ACC112 (cell line): ENCODE data around the gene NFAT5.
"Not testable (repeated sequence)": the region's sequence is repeated elsewhere in the genome, so short reads cannot be mapped to it uniquely, and the experiment has no call there.

ENCODE experiments used
- H2AFZ ChIP-seq: fragments of 200-600 bp; sonication (generic); one replicate; pipeline ENCODE4 v1.6.0; 2017; ENCODE audit warnings: antibody characterized with exemption, low read length; ENCODE audit not compliant: unreplicated experiment
- H3K27ac ChIP-seq: fragments of 200-600 bp; sonication (generic); 2 replicates; pipeline ENCODE4 v1.5.1; 2014; ENCODE audit warnings: low read depth, mild to moderate bottlenecking, antibody characterized with exemption, low read length, moderate library complexity
- H3K27me3 ChIP-seq: fragments of 200-600 bp; sonication (generic); 2 replicates; pipeline ENCODE4 v1.6.1; 2014; ENCODE audit warnings: mild to moderate bottlenecking, antibody characterized with exemption, low read length, moderate library complexity, mixed read lengths; ENCODE audit not compliant: insufficient read depth
- H3K36me3 ChIP-seq: fragments of 200-600 bp; sonication (generic); 2 replicates; pipeline ENCODE4 v1.6.1; 2016; ENCODE audit warnings: mild to moderate bottlenecking, antibody characterized with exemption, low read length, moderate library complexity, mixed read lengths; ENCODE audit not compliant: insufficient read depth
- H3K4me1 ChIP-seq: fragments of 200-600 bp; sonication (generic); one replicate; pipeline ENCODE4 v1.6.1; 2016; ENCODE audit warnings: low read length, mixed read lengths; ENCODE audit not compliant: insufficient read depth, unreplicated experiment, control insufficient read depth
- H3K4me3 ChIP-seq: fragments of 200-600 bp; sonication (generic); 2 replicates; pipeline ENCODE4 v1.5.1; 2014; ENCODE audit warnings: mild to moderate bottlenecking, low read depth, low read length
- H3K79me2 ChIP-seq: fragments of 200-600 bp; sonication (generic); one replicate; pipeline ENCODE4 v1.6.0; 2016; ENCODE audit warnings: low read length; ENCODE audit not compliant: control insufficient read depth, unreplicated experiment, insufficient read depth

Gene NFAT5

GRCh38 chr16:69568676-69569075 is 2.9 kb downstream of the NFAT5 start:
- Histone ChIP-seq H2AFZ (no peak overlapping the region), H3K27me3 (no peaks in the 10 kb centered on the region), H3K27ac (no peak overlapping the region), H3K4me1 (peaks cover 35% of the 10 kb centered on the region), H3K4me3 (peak overlapping the region; percentile 100), H3K79me2 (peaks cover 80% of the 10 kb centered on the region), H3K36me3 (peaks cover 14% of the 10 kb centered on the region)

DNA sequence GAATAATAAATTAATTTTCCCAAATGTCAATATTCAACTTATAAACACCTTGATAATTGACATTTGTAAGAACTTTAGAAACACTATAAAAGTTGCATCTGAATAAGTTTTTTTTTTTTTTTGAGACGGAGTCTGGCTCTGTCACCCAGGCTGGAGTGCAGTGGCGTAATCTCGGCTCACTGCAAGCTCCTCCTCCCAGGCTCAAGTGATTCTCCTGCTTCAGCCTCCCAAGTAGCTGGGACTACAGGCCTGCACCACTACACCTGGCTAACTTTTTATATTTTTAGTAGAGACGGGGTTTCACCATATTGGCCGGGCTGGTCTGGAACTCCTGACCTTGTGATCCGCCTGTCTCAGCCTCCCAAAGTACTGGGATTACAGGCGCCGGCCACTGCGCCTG is 13.0 kb downstream of the NFAT5 start:
- H3K4me1 ChIP-seq, H3K27ac ChIP-seq, H3K36me3 ChIP-seq, H3K27me3 ChIP-seq, H3K4me3 ChIP-seq, H2AFZ ChIP-seq: not testable (repeated sequence)
- H3K79me2 ChIP-seq = peaks cover 84% of the 10 kb centered on the region

DNA sequence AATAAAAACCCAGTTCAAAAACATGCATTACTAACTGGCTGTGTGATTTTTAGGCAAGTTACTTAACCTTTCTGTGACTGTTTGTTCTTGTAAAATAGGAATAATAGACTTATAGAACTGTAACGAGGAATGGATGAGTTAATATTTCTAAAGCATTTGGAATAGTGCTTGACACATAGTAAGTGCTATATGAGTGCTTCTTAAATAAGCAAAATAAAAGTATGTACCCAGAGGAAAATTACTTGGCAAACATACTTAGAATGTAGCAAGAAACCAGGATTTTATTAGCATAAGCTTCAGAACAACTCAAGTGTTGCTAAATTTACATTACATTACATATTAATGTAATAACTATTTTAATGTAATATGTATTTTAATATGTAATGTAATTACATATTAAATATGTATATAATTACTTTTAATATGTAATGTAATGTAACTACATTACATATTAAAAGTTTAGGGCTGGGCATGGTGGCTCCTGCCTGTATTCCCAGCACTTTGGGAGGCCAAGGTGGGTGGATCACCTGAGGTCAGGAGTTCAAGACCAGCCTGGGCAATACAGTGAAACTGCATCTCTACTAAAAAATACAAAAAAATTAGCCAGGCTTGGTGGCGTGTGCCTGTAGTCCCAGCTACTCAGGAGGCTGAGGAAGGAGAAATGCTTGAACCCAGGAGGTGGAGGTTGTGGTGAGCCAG is 14.2 kb downstream of the NFAT5 start:
- Histone ChIP-seq H3K27me3 (no peaks in the 10 kb centered on the region), H3K27ac (no peak overlapping the region), H3K36me3 (0 out of 2 replicates have a peak, but pooled peaks cover 7% of the 10 kb centered on the region), H3K79me2 (peaks cover 81% of the 10 kb centered on the region), H3K4me3 (no peak overlapping the region), H2AFZ (no peak overlapping the region), H3K4me1 (no peaks in the 10 kb centered on the region)

- no peak overlapping the region for H3K27ac ChIP-seq
- no peaks in the 10 kb centered on the region for H3K4me1 ChIP-seq
- H2AFZ ChIP-seq = no peak overlapping the region
- H3K36me3 ChIP-seq = 0 out of 2 replicates have a peak, but pooled peaks cover 7% of the 10 kb centered on the region
- H3K79me2 ChIP-seq = peaks cover 81% of the 10 kb centered on the region
- H3K27me3 ChIP-seq = no peaks in the 10 kb centered on the region
- H3K4me3 ChIP-seq = no peak overlapping the region
Observed at GRCh38 chr16:69581297-69581696, 15.5 kb downstream of the NFAT5 start.

GRCh38 chr16:69584493-69584892 is 18.7 kb downstream of the NFAT5 start:
- not testable (repeated sequence) for H3K4me1 ChIP-seq, H3K36me3 ChIP-seq, H2AFZ ChIP-seq, H3K27ac ChIP-seq, H3K27me3 ChIP-seq, H3K4me3 ChIP-seq
- H3K79me2 ChIP-seq = peaks cover 74% of the 10 kb centered on the region

DNA sequence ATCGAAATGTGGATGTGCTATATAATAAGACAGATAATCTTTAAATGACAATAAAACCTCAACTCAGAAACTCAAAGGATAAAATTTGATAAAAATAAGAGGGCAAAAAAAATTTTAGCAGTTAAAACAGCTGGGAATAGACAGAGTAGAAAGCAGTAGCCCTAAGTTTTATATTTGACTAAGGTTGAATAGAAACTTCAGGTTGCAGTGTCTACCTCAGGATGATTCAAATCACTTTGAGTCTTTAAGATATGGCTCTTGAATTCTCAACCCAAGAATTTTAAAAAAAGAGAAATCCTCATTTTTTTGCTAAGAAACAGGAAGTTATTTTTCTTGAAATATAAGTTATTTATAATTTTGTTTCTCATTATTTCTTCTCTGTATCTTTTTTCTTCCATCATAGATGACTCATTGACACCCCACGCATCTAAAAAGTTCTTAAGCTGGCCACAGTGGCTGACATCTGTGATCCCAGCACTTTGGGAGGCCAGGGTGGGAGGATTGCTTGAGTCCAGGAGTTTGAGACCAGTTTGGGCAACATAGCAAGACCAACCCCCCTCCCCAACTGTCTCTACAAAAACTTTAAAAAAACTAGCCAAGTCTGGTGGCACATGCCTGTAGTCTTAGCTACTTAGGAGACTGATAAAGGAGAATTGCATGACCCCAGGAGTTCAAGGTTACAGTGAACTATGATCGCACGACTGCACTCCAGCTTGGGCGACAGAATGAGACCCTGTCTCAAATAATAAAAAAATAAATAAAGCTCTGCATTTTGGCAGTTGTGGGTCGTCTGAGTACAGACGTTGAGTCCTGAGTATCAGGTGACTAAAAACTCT is 23.9 kb downstream of the NFAT5 start:
- Histone ChIP-seq H3K4me3 (no peak overlapping the region), H3K27me3 (no peaks in the 10 kb centered on the region), H3K79me2 (peaks cover 73% of the 10 kb centered on the region), H2AFZ (no peak overlapping the region), H3K4me1 (no peaks in the 10 kb centered on the region), H3K36me3 (peaks cover 3% of the 10 kb centered on the region; the same call in 1 of the 2 replicates), H3K27ac (no peak overlapping the region)

- no peak overlapping the region for H3K4me3 ChIP-seq
- H3K27me3 ChIP-seq = no peaks in the 10 kb centered on the region
- H3K36me3 ChIP-seq = peaks cover 3% of the 10 kb centered on the region; the same call in 1 of the 2 replicates
- H3K79me2 ChIP-seq = peaks cover 77% of the 10 kb centered on the region
- H2AFZ ChIP-seq = no peak overlapping the region
- H3K27ac ChIP-seq = no peak overlapping the region
- peaks cover 6% of the 10 kb centered on the region for H3K4me1 ChIP-seq
Observed at GRCh38 chr16:69590590-69590989, 24.8 kb downstream of the NFAT5 start.

DNA sequence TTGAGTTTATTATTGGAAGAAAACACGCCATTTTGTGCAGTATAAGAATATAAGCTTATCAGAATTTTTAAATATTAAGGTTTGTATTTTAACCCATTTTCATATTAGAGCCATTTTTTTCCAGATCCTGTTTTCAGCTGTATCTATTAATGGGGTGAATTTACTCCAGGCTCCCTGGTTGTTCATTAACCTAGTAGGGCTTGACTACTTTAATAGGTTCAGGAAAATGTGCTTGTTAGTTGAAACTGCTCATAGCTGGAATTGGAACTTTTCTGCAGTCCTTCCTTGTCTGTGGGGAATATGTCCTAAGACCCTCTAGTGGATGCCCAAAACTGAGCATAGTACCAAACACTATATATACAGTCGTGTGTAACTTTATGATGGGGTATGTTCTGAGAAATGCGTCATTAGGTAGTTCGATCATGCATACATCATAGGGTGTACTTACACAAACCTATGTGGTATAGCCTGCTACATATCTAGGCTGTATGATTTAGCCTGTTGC is 28.0 kb downstream of the NFAT5 start:
- Histone ChIP-seq H3K4me1 (peaks cover 7% of the 10 kb centered on the region), H2AFZ (no peak overlapping the region), H3K36me3 (no peaks in the 10 kb centered on the region), H3K27ac (no peak overlapping the region), H3K27me3 (no peaks in the 10 kb centered on the region), H3K79me2 (peaks cover 78% of the 10 kb centered on the region), H3K4me3 (no peak overlapping the region)

GRCh38 chr16:69595127-69596036 is 29.6 kb downstream of the NFAT5 start:
- H3K79me2 ChIP-seq = peaks cover 84% of the 10 kb centered on the region
- no peak overlapping the region for H3K4me3 ChIP-seq
- H2AFZ ChIP-seq = no peak overlapping the region
- peaks cover 7% of the 10 kb centered on the region for H3K4me1 ChIP-seq
- peak overlapping the region; percentile 31 for H3K27ac ChIP-seq
- no peaks in the 10 kb centered on the region for H3K36me3 ChIP-seq
- H3K27me3 ChIP-seq = no peaks in the 10 kb centered on the region

- H2AFZ ChIP-seq = no peak overlapping the region
- H3K27me3 ChIP-seq = no peaks in the 10 kb centered on the region
- no peaks in the 10 kb centered on the region for H3K36me3 ChIP-seq
- peaks cover 7% of the 10 kb centered on the region for H3K4me1 ChIP-seq
- no peak overlapping the region for H3K27ac ChIP-seq
- H3K79me2 ChIP-seq = peaks cover 82% of the 10 kb centered on the region
- no peak overlapping the region for H3K4me3 ChIP-seq
Observed at GRCh38 chr16:69596801-69597200, 31.0 kb downstream of the NFAT5 start.
